ENCODE measurements around the gene FAM83C.

- TF ChIP-seq CTCF (IDR thresholded peaks at IDR 0.05) (no peak), CREB1 (CRISPR knock-in tag; IDR thresholded peaks at IDR 0.05) (no peak), SP1 (CRISPR knock-in tag; conservative IDR thresholded peaks at IDR 0.05) (no peak), STAT6 (CRISPR knock-in tag; conservative IDR thresholded peaks at IDR 0.05; ENCODE audit: low read depth) (no peak), ZNF121 (CRISPR knock-in tag; IDR thresholded peaks at IDR 0.05) (no peak), ATF2 (CRISPR knock-in tag; IDR thresholded peaks at IDR 0.05; ENCODE audit: borderline replicate concordance, low read depth) (no peak), TEAD4 (CRISPR knock-in tag; IDR thresholded peaks at IDR 0.05) (no peak), MYBL2 (CRISPR knock-in tag; IDR thresholded peaks at IDR 0.05) (no peak), E2F1 (CRISPR knock-in tag; IDR thresholded peaks at IDR 0.05) (no peak), FOXP1 (CRISPR knock-in tag; IDR thresholded peaks at IDR 0.05; ENCODE audit: borderline replicate concordance) (no peak), E2F5 (CRISPR knock-in tag; IDR thresholded peaks at IDR 0.05) (no peak), TEAD1 (CRISPR knock-in tag; IDR thresholded peaks at IDR 0.05) (no peak)
- TF ChIP-seq, protein P1, sequence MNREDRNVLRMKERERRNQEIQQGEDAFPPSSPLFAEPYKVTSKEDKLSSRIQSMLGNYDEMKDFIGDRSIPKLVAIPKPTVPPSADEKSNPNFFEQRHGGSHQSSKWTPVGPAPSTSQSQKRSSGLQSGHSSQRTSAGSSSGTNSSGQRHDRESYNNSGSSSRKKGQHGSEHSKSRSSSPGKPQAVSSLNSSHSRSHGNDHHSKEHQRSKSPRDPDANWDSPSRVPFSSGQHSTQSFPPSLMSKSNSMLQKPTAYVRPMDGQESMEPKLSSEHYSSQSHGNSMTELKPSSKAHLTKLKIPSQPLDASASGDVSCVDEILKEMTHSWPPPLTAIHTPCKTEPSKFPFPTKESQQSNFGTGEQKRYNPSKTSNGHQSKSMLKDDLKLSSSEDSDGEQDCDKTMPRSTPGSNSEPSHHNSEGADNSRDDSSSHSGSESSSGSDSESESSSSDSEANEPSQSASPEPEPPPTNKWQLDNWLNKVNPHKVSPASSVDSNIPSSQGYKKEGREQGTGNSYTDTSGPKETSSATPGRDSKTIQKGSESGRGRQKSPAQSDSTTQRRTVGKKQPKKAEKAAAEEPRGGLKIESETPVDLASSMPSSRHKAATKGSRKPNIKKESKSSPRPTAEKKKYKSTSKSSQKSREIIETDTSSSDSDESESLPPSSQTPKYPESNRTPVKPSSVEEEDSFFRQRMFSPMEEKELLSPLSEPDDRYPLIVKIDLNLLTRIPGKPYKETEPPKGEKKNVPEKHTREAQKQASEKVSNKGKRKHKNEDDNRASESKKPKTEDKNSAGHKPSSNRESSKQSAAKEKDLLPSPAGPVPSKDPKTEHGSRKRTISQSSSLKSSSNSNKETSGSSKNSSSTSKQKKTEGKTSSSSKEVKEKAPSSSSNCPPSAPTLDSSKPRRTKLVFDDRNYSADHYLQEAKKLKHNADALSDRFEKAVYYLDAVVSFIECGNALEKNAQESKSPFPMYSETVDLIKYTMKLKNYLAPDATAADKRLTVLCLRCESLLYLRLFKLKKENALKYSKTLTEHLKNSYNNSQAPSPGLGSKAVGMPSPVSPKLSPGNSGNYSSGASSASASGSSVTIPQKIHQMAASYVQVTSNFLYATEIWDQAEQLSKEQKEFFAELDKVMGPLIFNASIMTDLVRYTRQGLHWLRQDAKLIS (CRISPR knock-in tag; IDR thresholded peaks at IDR 0.05; ENCODE audit: borderline replicate concordance), result no peak
These were observed 46.8 kb upstream of the FAM83C start for GRCh38 chr20:35339007-35339406.
